A549 (cell line): ENCODE measurements around the gene ELP2. TPM values are rescaled to one million over a fixed set of nuclear protein-coding genes. Genes with fewer than 3 reads are reported as not detected.

ENCODE experiments used
- ATAC-seq, 2 experiments: fragments of 200-7000 bp in 1 of 2; fragments of >200 bp in 1 of 2; cut with Nextera tagmentation in 1 of 2; cut with Tn5 transposase in 1 of 2; 3 replicates each; pipeline versions ENCODE4 v1.8.0 to v1.9.1; 2018 to 2020; ENCODE audit warnings: mild to moderate bottlenecking in 1 of 2, moderate library complexity in 1 of 2
- CTCF ChIA-PET: fragments of 300-600 bp; sonication (Branson Sonifier 250); formaldehyde crosslinking; extraction: SDS; loops from one replicate; lab custom pipeline; 2021; ENCODE audit warnings: antibody characterized with exemption, inconsistent platforms; lab: Yijun Ruan, JAX
- POLR2A ChIA-PET: fragments of 350-600 bp; formaldehyde crosslinking; extraction: SDS; loops from one replicate; lab custom pipeline; 2021; ENCODE audit warnings: antibody characterized with exemption, inconsistent platforms; lab: Yijun Ruan, JAX
- DNase-seq, 2 experiments: peaks; one replicate each; pipeline versions ENCODE4 v3.0.0 to v3.0.0-alpha.2; 2011 to 2016; ENCODE audit warnings: low read depth in 1 of 2, low spot score in 1 of 2
- FAIRE-seq: peaks from 2 replicates; lab custom pipeline; 2011; peaks lifted over from hg19 to GRCh38; lab: Jason Lieb, UNC
- H3K27ac ChIP-seq, 2 experiments: fragments of >200 bp; sonication (Bioruptor Twin); formaldehyde crosslinking; 3 replicates each; pipeline ENCODE4 v1.5.1; 2016 to 2017
- H3K4me1 ChIP-seq: fragments of >200 bp; sonication (Bioruptor Twin); formaldehyde crosslinking; 3 replicates; pipeline ENCODE4 v1.6.1; 2016
- H3K4me2 ChIP-seq: fragments of >200 bp; sonication (Bioruptor Twin); formaldehyde crosslinking; 3 replicates; pipeline ENCODE4 v1.6.1; 2016
- H3K4me3 ChIP-seq: fragments of >200 bp; sonication (Bioruptor Twin); formaldehyde crosslinking; 3 replicates; pipeline ENCODE4 v1.5.1; 2016
- H3K9me3 ChIP-seq: fragments of >200 bp; sonication (Bioruptor Twin); formaldehyde crosslinking; 3 replicates; pipeline ENCODE4 v1.6.1; 2016
- CBX8 ChIP-seq: fragments of 200-600 bp; sonication (generic); IDR thresholded peaks from 2 replicates; pipeline ENCODE4 v1.6.1; 2016
- CEBPB ChIP-seq, 2 experiments: fragments of >200 bp in 1 of 2; sonication (Bioruptor Twin) in 1 of 2; formaldehyde crosslinking in 1 of 2; IDR thresholded peaks; 2 replicates each; pipeline ENCODE4 v1.6.1; 2012 to 2016
- CHD4 ChIP-seq: fragments of 200-600 bp; sonication (generic); IDR thresholded peaks from 2 replicates; pipeline ENCODE4 v1.6.1; 2016; ENCODE audit warnings: antibody characterized with exemption, mild to moderate bottlenecking, borderline replicate concordance
- EHMT2 ChIP-seq: fragments of 200-600 bp; sonication (generic); IDR thresholded peaks from 2 replicates; pipeline ENCODE4 v1.6.1; 2016; ENCODE audit warnings: antibody characterized with exemption, low read depth, mild to moderate bottlenecking, moderate library complexity
- ESRRA ChIP-seq: fragments of 150-350 bp; IDR thresholded peaks from 2 replicates; pipeline ENCODE4 v1.6.1; 2014; ENCODE audit warnings: mild to moderate bottlenecking, low read length, borderline replicate concordance
- FOXS1 ChIP-seq: fragments of 250-450 bp; sonication (Bioruptor Pico); IDR thresholded peaks from 2 replicates; pipeline ENCODE4 v1.5.0; 2020; ENCODE audit warnings: mild to moderate bottlenecking, moderate library complexity
- HEYL ChIP-seq: fragments of 250-450 bp; sonication (Bioruptor Pico); IDR thresholded peaks from 2 replicates; pipeline ENCODE4 v1.8.0; 2021; ENCODE audit warnings: mild to moderate bottlenecking, moderate library complexity
- HOXB13 ChIP-seq: fragments of 250-450 bp; sonication (Bioruptor Pico); IDR thresholded peaks from 2 replicates; pipeline ENCODE4 v1.5.0; 2020; ENCODE audit warnings: low read depth, mild to moderate bottlenecking, moderate library complexity
- JUN ChIP-seq, 2 experiments: fragments of >200 bp; sonication (Bioruptor Twin); formaldehyde crosslinking; IDR thresholded peaks; 2 replicates in 1 of 2; 3 replicates in 1 of 2; pipeline ENCODE4 v1.6.1; 2016 to 2017
- KDM1A ChIP-seq: fragments of 200-600 bp; sonication (generic); IDR thresholded peaks from 2 replicates; pipeline ENCODE4 v1.6.1; 2016; ENCODE audit warnings: low read depth, mild to moderate bottlenecking
- KDM5A ChIP-seq: fragments of 200-600 bp; sonication (generic); IDR thresholded peaks from 2 replicates; pipeline ENCODE4 v1.6.1; 2016; ENCODE audit warnings: antibody characterized with exemption, mild to moderate bottlenecking
- MYC ChIP-seq: IDR thresholded peaks from 2 replicates; pipeline ENCODE4 v1.6.1; 2012; ENCODE audit warnings: mild to moderate bottlenecking, inconsistent platforms, low read length, improper control_type of control experiment, borderline replicate concordance
- NFE2L2 ChIP-seq: fragments of 150-350 bp; conservative IDR thresholded peaks from 2 replicates; pipeline ENCODE4 v1.6.1; 2014; ENCODE audit warnings: low read length
- POLR2A ChIP-seq: IDR thresholded peaks from 2 replicates; pipeline ENCODE4 v1.6.1; 2012; ENCODE audit warnings: mild to moderate bottlenecking, low read length
- RAD21 ChIP-seq, 2 experiments: fragments of >200 bp in 1 of 2; sonication (Bioruptor Twin) in 1 of 2; formaldehyde crosslinking in 1 of 2; IDR thresholded peaks in 1 of 2; conservative IDR thresholded peaks in 1 of 2; 2 replicates in 1 of 2; 3 replicates in 1 of 2; pipeline ENCODE4 v1.6.1; 2012 to 2018; ENCODE audit warnings: inconsistent platforms in 1 of 2
- RARB ChIP-seq: fragments of 250-450 bp; sonication (Bioruptor Pico); IDR thresholded peaks from 2 replicates; pipeline ENCODE4 v1.8.0; 2021; ENCODE audit warnings: mild to moderate bottlenecking, moderate library complexity
- RFX5 ChIP-seq: fragments of 450-650 bp; IDR thresholded peaks from 2 replicates; pipeline ENCODE4 v1.7.1; 2014; ENCODE audit warnings: antibody characterized with exemption, mild to moderate bottlenecking, moderate library complexity
- SREBF2 ChIP-seq: fragments of 450-650 bp; IDR thresholded peaks from 2 replicates; pipeline ENCODE4 v1.6.1; 2014; ENCODE audit warnings: mild to moderate bottlenecking, moderate library complexity
- TFCP2L1 ChIP-seq: fragments of 250-450 bp; sonication (Bioruptor Pico); IDR thresholded peaks from 2 replicates; pipeline ENCODE4 v1.5.0; 2021; ENCODE audit warnings: mild to moderate bottlenecking
- TP53 ChIP-seq: fragments of 250-450 bp; sonication (Bioruptor Pico); IDR thresholded peaks from 2 replicates; pipeline ENCODE4 v1.5.0; 2021; ENCODE audit warnings: mild to moderate bottlenecking, moderate library complexity
- ZFP36 ChIP-seq: fragments of 450-650 bp; IDR thresholded peaks from 2 replicates; pipeline ENCODE4 v1.6.1; 2014; ENCODE audit warnings: borderline replicate concordance; ENCODE audit not compliant: partially characterized antibody
- ZNF302 ChIP-seq: fragments of 250-450 bp; sonication (Bioruptor Pico); IDR thresholded peaks from 2 replicates; pipeline ENCODE4 v1.9.0; 2021; ENCODE audit warnings: inconsistent platforms, mild to moderate bottlenecking, moderate library complexity
- WGBS: methylation state at CpG from one replicate; pipeline ENCODE4 v1.1.6; 2017; ENCODE audit errors: missing lambda C conversion rate; 5-methylcytosine and 5-hydroxymethylcytosine counted together
- polyA plus RNA-seq, 4 experiments: library from polyadenylated mRNA; depleted of rRNA in 3 of 4; stranded (reverse); fragments of >200 nt; fragmentation: RNase III in 1 of 4; extraction: RNeasy Plus Mini Kit Qiagen cat#74134 plus additional on column Dnase treatment in 1 of 4; gene quantifications; 2 replicates in 3 of 4; 3 replicates in 1 of 4; pipeline ENCODE4 v1.2.3, GENCODE V29; 2011 to 2017
- TF ChIP-seq, protein P1 (sequence below): fragments of >200 bp; sonication (Bioruptor Twin); formaldehyde crosslinking; IDR thresholded peaks from 2 replicates; pipeline ENCODE4 v1.6.1; 2016
- TF ChIP-seq, protein P2 (sequence below): IDR thresholded peaks from 2 replicates; pipeline ENCODE4 v1.6.1; 2012
- TF ChIP-seq, protein P3 (sequence below): IDR thresholded peaks from 2 replicates; pipeline ENCODE4 v1.6.1; 2012; ENCODE audit warnings: low read depth, borderline replicate concordance
- TF ChIP-seq, protein P4 (sequence below): fragments of >200 bp; sonication (Bioruptor Twin); formaldehyde crosslinking; IDR thresholded peaks from 3 replicates; pipeline ENCODE4 v1.5.1; 2016
- TF ChIP-seq, protein P5 (sequence below): fragments of >200 bp; sonication (Bioruptor Twin); formaldehyde crosslinking; IDR thresholded peaks from 3 replicates; pipeline ENCODE4 v1.6.1; 2016

Gene ELP2
- polyA plus RNA-seq, 2 of the 4 experiments (the other 2 are of a cell fraction), result 28.8 to 73.4 TPM

DNA sequence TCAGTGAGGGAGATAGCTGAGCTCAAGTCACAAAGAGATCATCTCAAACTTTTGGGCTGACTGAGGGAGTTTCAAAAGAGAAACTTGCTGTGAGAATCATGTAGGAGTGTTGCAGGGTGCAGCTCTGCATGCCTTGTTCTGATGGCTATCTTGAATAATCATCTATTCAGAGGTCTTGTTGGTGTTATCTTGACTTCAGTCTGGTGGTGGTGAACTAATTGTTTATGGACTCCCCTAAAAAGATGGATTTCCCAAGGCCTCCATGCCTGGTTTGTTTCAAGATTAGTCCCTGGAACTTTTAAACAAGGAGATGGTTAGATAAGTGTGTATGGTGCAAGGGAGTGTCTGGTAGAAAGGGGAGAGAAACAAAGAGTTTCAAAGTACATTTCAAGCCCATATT is 30.4 kb upstream of the ELP2 start (continued):
- TF ChIP-seq TP53 (CRISPR knock-in tag), result no peak

DNA sequence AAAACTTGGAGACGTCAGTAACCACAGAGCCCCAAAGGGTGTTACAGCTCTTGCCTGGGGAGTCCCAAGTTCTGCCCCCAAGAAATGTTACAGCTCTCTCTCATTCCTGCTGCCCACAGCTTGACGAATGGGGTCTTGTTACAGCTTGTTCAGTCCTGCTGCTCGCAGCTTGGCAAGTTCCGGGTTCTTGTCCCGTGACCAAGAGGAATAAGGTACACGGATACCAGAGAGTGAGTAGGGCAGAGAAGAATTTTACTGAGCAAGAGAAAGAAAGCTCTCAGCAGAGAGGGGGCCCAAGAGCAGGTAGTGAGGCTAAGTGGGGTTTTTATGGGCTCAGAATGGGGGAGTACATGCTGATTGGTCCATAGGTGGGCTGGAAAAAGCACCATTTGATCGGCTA is 27.8 kb upstream of the ELP2 start:
- FAIRE-seq, result no peak
- Histone ChIP-seq H3K9me3 (no peaks in the 10 kb centered on the region; the same call in 2 of the 3 replicates), H3K27ac (no peak overlapping the region), H3K4me2 (no peak overlapping the region), H3K4me1 (no peaks in the 10 kb centered on the region), H3K4me3 (no peak overlapping the region)
- no peak for ATAC-seq
- TF ChIP-seq RFX5, result no peak
- no peak for TF ChIP-seq HEYL (CRISPR knock-in tag)
- TF ChIP-seq ESRRA, result no peak
- TF ChIP-seq, protein P1, sequence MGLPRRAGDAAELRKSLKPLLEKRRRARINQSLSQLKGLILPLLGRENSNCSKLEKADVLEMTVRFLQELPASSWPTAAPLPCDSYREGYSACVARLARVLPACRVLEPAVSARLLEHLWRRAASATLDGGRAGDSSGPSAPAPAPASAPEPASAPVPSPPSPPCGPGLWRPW, result no peak
- no peak for TF ChIP-seq TFCP2L1
- TF ChIP-seq HOXB13 (CRISPR knock-in tag), result no peak
- no peak for TF ChIP-seq NFE2L2
- no peak for TF ChIP-seq KDM1A
- TF ChIP-seq ZNF302 (CRISPR knock-in tag), result no peak
- no peak for TF ChIP-seq CEBPB (IDR thresholded peaks at IDR 0.05)
- no peak for TF ChIP-seq SREBF2
- no peak for TF ChIP-seq RARB (CRISPR knock-in tag)
- no peak for TF ChIP-seq ZFP36
- no peak for DNase-seq
- CTCF ChIA-PET, result interaction anchor here (1.2 to 1.5 kb wide), 3 partner anchors 62 to 655 kb away, joined by 3 to 4 read pairs (median 4); no protein-coding TSS in a partner anchor
- WGBS, result 72% methylated on average over 6 of the region's 7 CpGs
- POLR2A ChIA-PET, result no interaction called here

DNA sequence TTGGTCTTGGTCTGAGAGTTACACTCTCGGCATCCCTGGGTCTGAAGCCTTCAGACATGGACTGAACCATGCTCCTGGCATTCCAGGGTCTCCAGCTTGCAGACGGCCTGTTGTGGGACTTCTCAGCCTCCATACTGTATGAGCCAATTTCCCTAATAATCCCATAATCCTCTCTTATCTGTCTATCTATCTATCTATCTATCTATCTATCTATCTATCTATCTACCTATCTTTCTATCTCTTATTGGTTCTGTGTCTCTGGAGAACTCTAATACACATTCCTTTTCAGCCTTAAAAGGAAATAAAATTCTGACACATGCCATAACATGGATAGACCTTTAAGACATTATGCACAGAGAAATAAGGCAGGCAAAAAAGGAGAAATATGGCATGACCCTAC is 24.9 kb upstream of the ELP2 start:
- WGBS, result 63% methylated on average over 2 of the region's 2 CpGs

DNA sequence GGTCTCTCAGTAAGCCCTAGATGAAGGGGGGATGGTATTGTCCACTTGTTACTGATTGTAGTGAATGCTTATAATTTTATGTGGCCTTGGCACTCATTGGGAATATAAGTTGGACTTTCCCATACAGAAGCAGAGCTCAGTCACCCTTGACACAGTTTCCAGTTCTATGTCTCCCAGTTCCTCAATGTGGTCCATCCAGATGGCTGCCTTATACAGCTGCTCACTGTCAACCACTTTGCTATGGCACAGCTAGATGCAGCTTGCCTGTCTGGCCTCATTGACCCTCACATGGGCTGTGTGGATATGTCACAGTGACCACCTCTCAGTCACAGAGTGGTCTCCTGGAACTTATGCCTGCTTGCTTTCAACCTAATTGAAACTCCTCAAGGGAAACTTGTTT is 22.2 kb upstream of the ELP2 start:
- FAIRE-seq, result no peak
- ChIA-PET POLR2A (no interaction called here), CTCF (interaction anchor here (0.7 to 1.4 kb wide), 3 partner anchors 10 to 177 kb away, joined by 3 read pairs; no protein-coding TSS in a partner anchor)
- DNase-seq, result no peak
- ATAC-seq, result no peak
- Histone ChIP-seq H3K9me3 (no peaks in the 10 kb centered on the region), H3K4me2 (no peak overlapping the region), H3K4me3 (no peak overlapping the region), H3K4me1 (no peaks in the 10 kb centered on the region), H3K27ac (no peak overlapping the region)
- TF ChIP-seq, protein P2, sequence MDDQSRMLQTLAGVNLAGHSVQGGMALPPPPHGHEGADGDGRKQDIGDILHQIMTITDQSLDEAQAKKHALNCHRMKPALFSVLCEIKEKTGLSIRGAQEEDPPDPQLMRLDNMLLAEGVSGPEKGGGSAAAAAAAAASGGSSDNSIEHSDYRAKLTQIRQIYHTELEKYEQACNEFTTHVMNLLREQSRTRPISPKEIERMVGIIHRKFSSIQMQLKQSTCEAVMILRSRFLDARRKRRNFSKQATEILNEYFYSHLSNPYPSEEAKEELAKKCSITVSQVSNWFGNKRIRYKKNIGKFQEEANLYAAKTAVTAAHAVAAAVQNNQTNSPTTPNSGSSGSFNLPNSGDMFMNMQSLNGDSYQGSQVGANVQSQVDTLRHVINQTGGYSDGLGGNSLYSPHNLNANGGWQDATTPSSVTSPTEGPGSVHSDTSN, result no peak
- TF ChIP-seq RARB (CRISPR knock-in tag), result no peak
- TF ChIP-seq KDM5A, result no peak
- no peak for TF ChIP-seq MYC
- TF ChIP-seq, protein P3, sequence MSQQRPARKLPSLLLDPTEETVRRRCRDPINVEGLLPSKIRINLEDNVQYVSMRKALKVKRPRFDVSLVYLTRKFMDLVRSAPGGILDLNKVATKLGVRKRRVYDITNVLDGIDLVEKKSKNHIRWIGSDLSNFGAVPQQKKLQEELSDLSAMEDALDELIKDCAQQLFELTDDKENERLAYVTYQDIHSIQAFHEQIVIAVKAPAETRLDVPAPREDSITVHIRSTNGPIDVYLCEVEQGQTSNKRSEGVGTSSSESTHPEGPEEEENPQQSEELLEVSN, result no peak
- TF ChIP-seq, protein P4, sequence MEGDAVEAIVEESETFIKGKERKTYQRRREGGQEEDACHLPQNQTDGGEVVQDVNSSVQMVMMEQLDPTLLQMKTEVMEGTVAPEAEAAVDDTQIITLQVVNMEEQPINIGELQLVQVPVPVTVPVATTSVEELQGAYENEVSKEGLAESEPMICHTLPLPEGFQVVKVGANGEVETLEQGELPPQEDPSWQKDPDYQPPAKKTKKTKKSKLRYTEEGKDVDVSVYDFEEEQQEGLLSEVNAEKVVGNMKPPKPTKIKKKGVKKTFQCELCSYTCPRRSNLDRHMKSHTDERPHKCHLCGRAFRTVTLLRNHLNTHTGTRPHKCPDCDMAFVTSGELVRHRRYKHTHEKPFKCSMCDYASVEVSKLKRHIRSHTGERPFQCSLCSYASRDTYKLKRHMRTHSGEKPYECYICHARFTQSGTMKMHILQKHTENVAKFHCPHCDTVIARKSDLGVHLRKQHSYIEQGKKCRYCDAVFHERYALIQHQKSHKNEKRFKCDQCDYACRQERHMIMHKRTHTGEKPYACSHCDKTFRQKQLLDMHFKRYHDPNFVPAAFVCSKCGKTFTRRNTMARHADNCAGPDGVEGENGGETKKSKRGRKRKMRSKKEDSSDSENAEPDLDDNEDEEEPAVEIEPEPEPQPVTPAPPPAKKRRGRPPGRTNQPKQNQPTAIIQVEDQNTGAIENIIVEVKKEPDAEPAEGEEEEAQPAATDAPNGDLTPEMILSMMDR, result no peak
- no peak for TF ChIP-seq POLR2A
- TF ChIP-seq ESRRA, result no peak
- TF ChIP-seq RAD21 (conservative IDR thresholded peaks at IDR 0.05 in 1 of 2, IDR thresholded peaks at IDR 0.05 in 1 of 2), result no peak
- TF ChIP-seq FOXS1 (CRISPR knock-in tag), result no peak
- no peak for TF ChIP-seq CHD4
- TF ChIP-seq EHMT2, result no peak

More for the DNA sequence above, 24.9 kb upstream of the ELP2 start:
- no peak overlapping the region for H3K4me2 ChIP-seq
- ChIA-PET CTCF (no interaction called here), POLR2A (no interaction called here)
- H3K27ac ChIP-seq, result no peak overlapping the region
- TF ChIP-seq RARB (CRISPR knock-in tag) (no peak), KDM5A (no peak), RAD21 (conservative IDR thresholded peaks at IDR 0.05 in 1 of 2, IDR thresholded peaks at IDR 0.05 in 1 of 2) (no peak), CBX8 (no peak), NFE2L2 (no peak), ZFP36 (no peak), JUN (IDR thresholded peaks at IDR 0.05) (no peak)
- TF ChIP-seq, protein P5, sequence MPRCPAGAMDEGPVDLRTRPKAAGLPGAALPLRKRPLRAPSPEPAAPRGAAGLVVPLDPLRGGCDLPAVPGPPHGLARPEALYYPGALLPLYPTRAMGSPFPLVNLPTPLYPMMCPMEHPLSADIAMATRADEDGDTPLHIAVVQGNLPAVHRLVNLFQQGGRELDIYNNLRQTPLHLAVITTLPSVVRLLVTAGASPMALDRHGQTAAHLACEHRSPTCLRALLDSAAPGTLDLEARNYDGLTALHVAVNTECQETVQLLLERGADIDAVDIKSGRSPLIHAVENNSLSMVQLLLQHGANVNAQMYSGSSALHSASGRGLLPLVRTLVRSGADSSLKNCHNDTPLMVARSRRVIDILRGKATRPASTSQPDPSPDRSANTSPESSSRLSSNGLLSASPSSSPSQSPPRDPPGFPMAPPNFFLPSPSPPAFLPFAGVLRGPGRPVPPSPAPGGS, result no peak
- H3K4me1 ChIP-seq, result no peaks in the 10 kb centered on the region
- no peak for DNase-seq
- FAIRE-seq, result no peak
- H3K9me3 ChIP-seq, result no peaks in the 10 kb centered on the region; the same call in 2 of the 3 replicates
- ATAC-seq, result no peak
- no peak overlapping the region for H3K4me3 ChIP-seq
